ENCODE data around the gene HBM.

Gene HBM

DNA sequence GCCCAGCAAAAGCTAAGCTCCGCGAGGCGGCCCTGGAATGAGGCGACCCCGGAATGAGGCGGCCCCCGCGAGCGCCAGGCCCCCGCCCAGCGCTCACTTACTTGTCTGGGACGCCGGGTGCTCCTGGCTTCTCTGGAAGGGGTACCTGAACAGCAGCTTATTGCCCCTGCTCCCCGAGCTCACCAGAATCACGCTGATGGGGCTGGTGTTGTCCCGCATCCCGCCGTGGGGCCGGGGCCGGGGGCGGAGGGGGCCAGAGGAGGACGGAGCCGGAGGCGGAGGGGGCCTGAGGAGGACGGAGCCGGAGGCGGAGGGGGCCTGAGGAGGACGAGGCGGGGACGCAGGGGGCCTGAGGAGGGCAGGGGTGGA is 27.7 kb upstream of the HBM start:
- Histone ChIP-seq H3K27me3 (ENCODE audit: insufficient read depth, poor library complexity, severe bottlenecking) (no peaks in the 10 kb centered on the region), H3K4me3 (ENCODE audit: severe bottlenecking) (peak overlapping the region; percentile 70), H3K9me3 (ENCODE audit: severe bottlenecking) (no peaks in the 10 kb centered on the region), H3K36me3 (ENCODE audit: low read depth) (peaks cover 19% of the 10 kb centered on the region), H3K4me1 (ENCODE audit: insufficient read depth, poor library complexity, severe bottlenecking) (no peaks in the 10 kb centered on the region), H3K27ac (ENCODE audit: poor library complexity, severe bottlenecking) (peak overlapping the region; percentile 37)
- DNase-seq (ENCODE audit: low spot score) (no peak), ATAC-seq (ENCODE audit: low read depth) (peak; percentile 15; the same call in 2 of the 3 replicates)
- TF ChIP-seq, protein P1, sequence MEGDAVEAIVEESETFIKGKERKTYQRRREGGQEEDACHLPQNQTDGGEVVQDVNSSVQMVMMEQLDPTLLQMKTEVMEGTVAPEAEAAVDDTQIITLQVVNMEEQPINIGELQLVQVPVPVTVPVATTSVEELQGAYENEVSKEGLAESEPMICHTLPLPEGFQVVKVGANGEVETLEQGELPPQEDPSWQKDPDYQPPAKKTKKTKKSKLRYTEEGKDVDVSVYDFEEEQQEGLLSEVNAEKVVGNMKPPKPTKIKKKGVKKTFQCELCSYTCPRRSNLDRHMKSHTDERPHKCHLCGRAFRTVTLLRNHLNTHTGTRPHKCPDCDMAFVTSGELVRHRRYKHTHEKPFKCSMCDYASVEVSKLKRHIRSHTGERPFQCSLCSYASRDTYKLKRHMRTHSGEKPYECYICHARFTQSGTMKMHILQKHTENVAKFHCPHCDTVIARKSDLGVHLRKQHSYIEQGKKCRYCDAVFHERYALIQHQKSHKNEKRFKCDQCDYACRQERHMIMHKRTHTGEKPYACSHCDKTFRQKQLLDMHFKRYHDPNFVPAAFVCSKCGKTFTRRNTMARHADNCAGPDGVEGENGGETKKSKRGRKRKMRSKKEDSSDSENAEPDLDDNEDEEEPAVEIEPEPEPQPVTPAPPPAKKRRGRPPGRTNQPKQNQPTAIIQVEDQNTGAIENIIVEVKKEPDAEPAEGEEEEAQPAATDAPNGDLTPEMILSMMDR (IDR thresholded peaks at IDR 0.05; ENCODE audit: poor library complexity, severe bottlenecking) = no peak

DNA sequence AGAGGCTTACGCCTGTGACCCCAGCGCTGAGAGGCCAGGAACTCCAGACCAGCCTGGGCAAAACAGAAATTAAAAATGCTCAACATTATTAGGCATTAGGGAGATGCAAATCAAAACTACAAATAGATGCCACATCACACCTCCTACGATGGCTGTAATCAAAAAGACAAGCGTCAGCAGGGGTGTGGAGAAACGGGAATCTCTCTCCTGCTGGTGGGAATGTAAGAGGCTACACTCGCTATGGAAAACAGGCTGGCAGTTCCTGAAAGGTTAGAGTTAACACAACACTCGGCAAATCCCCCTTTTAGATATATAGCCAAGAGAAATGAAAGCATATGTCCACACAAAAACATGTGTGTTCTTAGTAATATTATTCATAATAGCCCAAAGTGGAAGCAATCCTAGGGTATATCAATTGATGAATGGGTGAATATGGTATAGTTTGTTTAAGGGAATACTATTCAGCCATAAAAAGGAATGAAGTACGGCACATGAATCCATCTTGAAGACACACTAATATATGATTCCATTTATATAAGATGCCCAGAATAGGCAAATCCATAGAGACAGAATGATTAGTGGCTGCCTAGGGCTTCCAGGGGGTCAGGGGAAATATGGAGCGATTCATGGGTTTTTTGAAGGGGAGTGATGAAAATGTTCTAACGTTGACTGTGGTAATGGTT is 25.5 kb upstream of the HBM start:
- H3K27me3 ChIP-seq (ENCODE audit: insufficient read depth, poor library complexity, severe bottlenecking) = no peaks in the 10 kb centered on the region
- DNase-seq (ENCODE audit: low spot score) = no peak
- peaks cover 6% of the 10 kb centered on the region for H3K36me3 ChIP-seq (ENCODE audit: low read depth)
- H3K27ac ChIP-seq (ENCODE audit: poor library complexity, severe bottlenecking) = no peak overlapping the region
- no peak for ATAC-seq (ENCODE audit: low read depth)
- H3K9me3 ChIP-seq (ENCODE audit: severe bottlenecking) = no peaks in the 10 kb centered on the region
- TF ChIP-seq, protein P1 (IDR thresholded peaks at IDR 0.05; ENCODE audit: poor library complexity, severe bottlenecking) = no peak
- H3K4me1 ChIP-seq (ENCODE audit: insufficient read depth, poor library complexity, severe bottlenecking) = no peaks in the 10 kb centered on the region
- H3K4me3 ChIP-seq (ENCODE audit: severe bottlenecking) = no peak overlapping the region

DNA sequence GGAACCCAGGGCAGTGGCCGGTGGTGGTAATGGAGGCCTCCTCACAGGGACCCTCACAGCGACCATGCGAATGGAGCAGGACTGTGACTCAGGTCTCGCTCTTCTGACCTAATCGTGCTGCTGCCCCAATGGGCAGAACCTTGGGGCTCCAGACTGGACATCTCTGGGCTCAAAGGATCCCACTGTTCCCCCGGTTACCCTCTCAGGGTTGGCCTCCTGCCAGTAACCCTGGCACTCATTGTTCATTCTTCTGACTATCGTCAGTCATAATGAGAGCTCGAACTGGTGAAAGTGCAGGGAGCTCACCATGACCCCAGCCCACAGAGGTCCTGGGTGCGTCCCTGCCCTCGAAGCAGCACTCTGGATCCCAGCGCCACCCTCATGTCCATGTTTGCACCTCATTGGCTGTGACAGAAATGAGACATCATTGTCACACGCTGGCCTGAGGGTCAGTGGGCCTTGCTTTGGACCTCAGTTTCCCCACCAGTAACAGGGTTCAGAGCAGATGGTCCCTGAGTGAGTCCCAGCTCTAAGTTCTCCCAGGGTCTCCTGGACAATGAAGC is 23.3 kb upstream of the HBM start:
- DNase-seq (ENCODE audit: low spot score) (no peak), ATAC-seq (ENCODE audit: low read depth) (no peak)
- Histone ChIP-seq H3K36me3 (ENCODE audit: low read depth) (no peaks in the 10 kb centered on the region), H3K27me3 (ENCODE audit: insufficient read depth, poor library complexity, severe bottlenecking) (no peaks in the 10 kb centered on the region), H3K4me3 (ENCODE audit: severe bottlenecking) (no peak overlapping the region), H3K4me1 (ENCODE audit: insufficient read depth, poor library complexity, severe bottlenecking) (no peaks in the 10 kb centered on the region), H3K27ac (ENCODE audit: poor library complexity, severe bottlenecking) (no peak overlapping the region), H3K9me3 (ENCODE audit: severe bottlenecking) (no peaks in the 10 kb centered on the region)
- TF ChIP-seq, protein P1 (IDR thresholded peaks at IDR 0.05; ENCODE audit: poor library complexity, severe bottlenecking) = no peak

DNA sequence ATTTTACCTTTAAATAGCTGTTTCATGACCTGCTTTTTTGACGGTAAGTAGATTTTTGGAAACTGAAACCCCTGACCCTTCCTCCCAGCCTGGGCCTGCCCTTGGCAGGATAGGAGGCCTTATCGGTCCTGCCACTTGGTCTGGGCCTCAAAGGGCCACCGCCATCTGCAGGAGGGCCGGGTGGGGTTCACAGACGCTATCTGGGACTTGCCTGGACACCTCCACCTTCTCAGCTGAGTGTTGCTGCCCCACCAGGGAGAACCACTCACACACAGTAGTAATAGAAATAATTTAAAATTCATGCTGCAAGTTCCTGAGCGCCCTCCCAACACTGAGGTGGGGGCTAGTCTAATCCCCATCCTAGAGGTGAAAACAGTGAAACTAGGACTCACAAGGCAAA is 22.7 kb upstream of the HBM start:
- H3K27ac ChIP-seq (ENCODE audit: poor library complexity, severe bottlenecking) = no peak overlapping the region
- no peak overlapping the region for H3K4me3 ChIP-seq (ENCODE audit: severe bottlenecking)
- DNase-seq (ENCODE audit: low spot score) = no peak
- no peaks in the 10 kb centered on the region for H3K4me1 ChIP-seq (ENCODE audit: insufficient read depth, poor library complexity, severe bottlenecking)
- no peaks in the 10 kb centered on the region for H3K9me3 ChIP-seq (ENCODE audit: severe bottlenecking)
- TF ChIP-seq, protein P1 (IDR thresholded peaks at IDR 0.05; ENCODE audit: poor library complexity, severe bottlenecking) = no peak
- no peaks in the 10 kb centered on the region for H3K27me3 ChIP-seq (ENCODE audit: insufficient read depth, poor library complexity, severe bottlenecking)
- no peak for ATAC-seq (ENCODE audit: low read depth)
- H3K36me3 ChIP-seq (ENCODE audit: low read depth) = no peaks in the 10 kb centered on the region

DNA sequence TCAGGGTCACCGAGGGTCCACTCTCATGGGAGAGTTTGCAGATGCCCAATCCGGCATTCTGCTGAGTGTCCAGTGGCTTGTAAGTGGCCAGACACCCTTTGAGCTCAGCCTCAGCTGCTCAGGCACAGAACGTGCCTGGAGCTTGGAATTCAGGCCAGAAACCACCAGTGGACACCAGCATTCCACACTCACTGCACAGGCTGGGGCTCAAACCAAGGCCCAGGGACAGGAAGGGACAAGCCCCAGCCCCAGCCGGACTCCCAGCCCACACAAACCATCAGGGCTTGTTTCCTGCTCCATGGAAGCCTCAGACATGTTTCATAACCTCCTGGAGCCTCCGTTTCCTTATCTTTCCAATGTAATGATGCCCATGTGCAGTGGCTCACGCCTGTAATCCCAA is 22.3 kb upstream of the HBM start:
- Histone ChIP-seq H3K4me3 (ENCODE audit: severe bottlenecking) (no peak overlapping the region), H3K27me3 (ENCODE audit: insufficient read depth, poor library complexity, severe bottlenecking) (no peaks in the 10 kb centered on the region), H3K27ac (ENCODE audit: poor library complexity, severe bottlenecking) (no peak overlapping the region), H3K36me3 (ENCODE audit: low read depth) (no peaks in the 10 kb centered on the region), H3K4me1 (ENCODE audit: insufficient read depth, poor library complexity, severe bottlenecking) (no peaks in the 10 kb centered on the region), H3K9me3 (ENCODE audit: severe bottlenecking) (no peaks in the 10 kb centered on the region)
- ATAC-seq (ENCODE audit: low read depth) (no peak), DNase-seq (ENCODE audit: low spot score) (no peak)
- TF ChIP-seq, protein P1 (IDR thresholded peaks at IDR 0.05; ENCODE audit: poor library complexity, severe bottlenecking) = no peak
